ENCODE results near the gene IQGAP1.

IQGAP1 gene

GRCh38 chr15:90367576-90367975 lies 20.5 kb upstream of the IQGAP1 start:
- TF ChIP-seq, protein P1, sequence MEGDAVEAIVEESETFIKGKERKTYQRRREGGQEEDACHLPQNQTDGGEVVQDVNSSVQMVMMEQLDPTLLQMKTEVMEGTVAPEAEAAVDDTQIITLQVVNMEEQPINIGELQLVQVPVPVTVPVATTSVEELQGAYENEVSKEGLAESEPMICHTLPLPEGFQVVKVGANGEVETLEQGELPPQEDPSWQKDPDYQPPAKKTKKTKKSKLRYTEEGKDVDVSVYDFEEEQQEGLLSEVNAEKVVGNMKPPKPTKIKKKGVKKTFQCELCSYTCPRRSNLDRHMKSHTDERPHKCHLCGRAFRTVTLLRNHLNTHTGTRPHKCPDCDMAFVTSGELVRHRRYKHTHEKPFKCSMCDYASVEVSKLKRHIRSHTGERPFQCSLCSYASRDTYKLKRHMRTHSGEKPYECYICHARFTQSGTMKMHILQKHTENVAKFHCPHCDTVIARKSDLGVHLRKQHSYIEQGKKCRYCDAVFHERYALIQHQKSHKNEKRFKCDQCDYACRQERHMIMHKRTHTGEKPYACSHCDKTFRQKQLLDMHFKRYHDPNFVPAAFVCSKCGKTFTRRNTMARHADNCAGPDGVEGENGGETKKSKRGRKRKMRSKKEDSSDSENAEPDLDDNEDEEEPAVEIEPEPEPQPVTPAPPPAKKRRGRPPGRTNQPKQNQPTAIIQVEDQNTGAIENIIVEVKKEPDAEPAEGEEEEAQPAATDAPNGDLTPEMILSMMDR (IDR thresholded peaks at IDR 0.05; ENCODE audit: extremely low read depth, insufficient read depth, missing control alignments): no peak
- in situ Hi-C loops (cut with MboI; ENCODE audit: low pct_unique_long_range_greater_than_20kb, low sequenced_read_pairs, unreplicated experiment): no loop called here
- DNase-seq (ENCODE audit: low spot score): no peak

- no peak for DNase-seq (ENCODE audit: low spot score)
- TF ChIP-seq, protein P1 (IDR thresholded peaks at IDR 0.05; ENCODE audit: extremely low read depth, insufficient read depth, missing control alignments): no peak
- in situ Hi-C loops (cut with MboI; ENCODE audit: low pct_unique_long_range_greater_than_20kb, low sequenced_read_pairs, unreplicated experiment): no loop called here
Measured at GRCh38 chr15:90375071-90375470, 13.0 kb upstream of the IQGAP1 start.

- TF ChIP-seq, protein P1 (IDR thresholded peaks at IDR 0.05; ENCODE audit: extremely low read depth, insufficient read depth, missing control alignments): no peak
- DNase-seq (ENCODE audit: low spot score): no peak
- in situ Hi-C loops (cut with MboI; ENCODE audit: low pct_unique_long_range_greater_than_20kb, low sequenced_read_pairs, unreplicated experiment): no loop called here
Measured at GRCh38 chr15:90376789-90377188, 11.3 kb upstream of the IQGAP1 start.

GRCh38 chr15:90379263-90379662 lies 8.8 kb upstream of the IQGAP1 start:
- no peak for DNase-seq (ENCODE audit: low spot score)
- TF ChIP-seq, protein P1 (IDR thresholded peaks at IDR 0.05; ENCODE audit: extremely low read depth, insufficient read depth, missing control alignments): no peak
- in situ Hi-C loops (cut with MboI; ENCODE audit: low pct_unique_long_range_greater_than_20kb, low sequenced_read_pairs, unreplicated experiment): no loop called here

- no peak for DNase-seq (ENCODE audit: low spot score)
- in situ Hi-C loops (cut with MboI; ENCODE audit: low pct_unique_long_range_greater_than_20kb, low sequenced_read_pairs, unreplicated experiment): no loop called here
- TF ChIP-seq, protein P1 (IDR thresholded peaks at IDR 0.05; ENCODE audit: extremely low read depth, insufficient read depth, missing control alignments): no peak
Measured at GRCh38 chr15:90381515-90381914, 6.5 kb upstream of the IQGAP1 start.

GRCh38 chr15:90382320-90382719 lies 5.7 kb upstream of the IQGAP1 start:
- TF ChIP-seq, protein P1 (IDR thresholded peaks at IDR 0.05; ENCODE audit: extremely low read depth, insufficient read depth, missing control alignments): no peak
- in situ Hi-C loops (cut with MboI; ENCODE audit: low pct_unique_long_range_greater_than_20kb, low sequenced_read_pairs, unreplicated experiment): no loop called here
- no peak for DNase-seq (ENCODE audit: low spot score)

- in situ Hi-C loops (cut with MboI; ENCODE audit: low pct_unique_long_range_greater_than_20kb, low sequenced_read_pairs, unreplicated experiment): no loop called here
- DNase-seq (ENCODE audit: low spot score): no peak
- TF ChIP-seq, protein P1 (IDR thresholded peaks at IDR 0.05; ENCODE audit: extremely low read depth, insufficient read depth, missing control alignments): no peak
Measured at GRCh38 chr15:90386221-90386620, 1.8 kb upstream of the IQGAP1 start.
